CD4-positive, alpha-beta T cell treated with Interleukin-1 beta for 1 hour (primary cell): ENCODE results near the gene CAMK2B.
"Not testable (repeated sequence)": the region's sequence is repeated elsewhere in the genome, so short reads cannot be mapped to it uniquely, and the experiment has no call there.

Experiments
- DNase-seq, 2 donors: peaks; one replicate each; pipeline ENCODE4 v3.0.0-alpha.2; 2020 to 2022

Gene CAMK2B

DNA sequence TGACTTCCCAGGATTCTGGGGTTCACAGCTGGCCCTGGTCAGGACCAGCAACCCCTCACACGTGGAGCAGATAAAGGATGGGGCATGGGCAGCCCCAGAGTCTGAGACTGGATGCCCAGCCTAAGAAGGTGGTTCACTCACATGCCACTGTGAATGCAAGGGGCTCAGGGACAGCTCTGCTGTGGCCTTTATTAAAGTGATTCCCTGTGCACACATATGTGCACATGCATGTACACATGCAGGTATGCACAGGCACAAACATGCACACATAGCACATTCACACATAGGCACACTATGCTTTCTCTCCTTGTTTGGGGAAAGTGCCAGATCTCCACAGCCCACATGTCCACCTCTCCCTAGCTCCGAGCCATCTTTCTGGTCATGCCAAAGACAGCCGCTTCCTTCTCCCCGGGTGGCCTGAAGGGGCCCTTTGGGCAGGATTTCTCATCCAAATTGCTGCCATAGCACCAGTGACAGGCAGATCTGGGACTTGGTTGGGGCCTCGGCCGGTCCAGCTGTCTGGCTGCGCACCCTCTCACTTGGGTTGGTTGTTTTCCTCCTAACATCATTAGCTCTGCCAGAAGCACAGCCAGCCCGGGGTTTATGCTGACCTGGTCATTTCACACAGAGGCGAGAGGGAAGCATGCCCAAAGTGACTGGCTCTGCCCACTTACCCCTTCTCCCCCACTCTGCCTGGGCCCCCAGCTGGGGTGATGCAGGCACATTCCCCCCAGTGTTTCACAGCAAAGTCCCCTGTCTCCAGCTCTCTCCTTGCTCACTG, 137.6 kb downstream of the CAMK2B start:
- DNase-seq, result no peak

DNA sequence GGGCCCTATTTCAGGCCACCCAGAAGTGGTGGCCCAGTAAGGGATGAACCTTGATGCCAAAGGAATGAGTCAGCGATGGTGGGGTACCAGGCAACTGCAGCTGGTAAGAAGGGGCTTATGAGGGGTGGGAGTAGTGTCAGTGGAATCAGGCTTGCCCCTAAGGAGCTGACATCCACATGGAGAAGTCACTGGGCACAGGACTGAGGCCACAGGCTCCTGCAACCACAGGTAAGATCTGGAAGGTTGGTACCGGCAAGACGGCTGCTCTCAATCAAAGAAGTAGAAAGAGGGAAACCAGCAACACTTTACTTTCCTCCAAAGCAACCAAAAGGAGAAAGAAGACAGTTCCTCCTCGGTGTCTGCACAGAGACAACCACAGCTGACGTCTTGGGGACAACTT, 138.7 kb downstream of the CAMK2B start:
- no peak for DNase-seq

DNA sequence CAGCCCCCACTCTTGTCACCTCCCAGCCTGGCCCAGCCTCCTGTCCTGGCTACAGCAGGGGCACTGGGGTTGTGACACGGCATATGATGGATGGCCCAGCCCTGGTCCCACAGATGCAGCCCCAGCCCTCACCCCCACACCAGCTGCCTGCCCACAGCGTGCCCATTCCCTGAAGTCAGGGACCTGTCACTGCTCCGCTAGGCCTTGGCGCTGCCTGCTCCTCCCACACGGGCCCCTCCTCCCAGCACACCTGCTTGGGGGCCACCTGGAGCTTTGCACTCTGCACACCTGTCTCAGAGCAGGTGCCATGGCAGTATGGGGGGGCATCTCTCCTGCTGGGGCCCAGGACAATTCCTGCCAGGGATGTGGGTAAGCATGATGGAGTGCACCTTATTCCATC, 139.7 kb downstream of the CAMK2B start:
- DNase-seq, result no peak

DNA sequence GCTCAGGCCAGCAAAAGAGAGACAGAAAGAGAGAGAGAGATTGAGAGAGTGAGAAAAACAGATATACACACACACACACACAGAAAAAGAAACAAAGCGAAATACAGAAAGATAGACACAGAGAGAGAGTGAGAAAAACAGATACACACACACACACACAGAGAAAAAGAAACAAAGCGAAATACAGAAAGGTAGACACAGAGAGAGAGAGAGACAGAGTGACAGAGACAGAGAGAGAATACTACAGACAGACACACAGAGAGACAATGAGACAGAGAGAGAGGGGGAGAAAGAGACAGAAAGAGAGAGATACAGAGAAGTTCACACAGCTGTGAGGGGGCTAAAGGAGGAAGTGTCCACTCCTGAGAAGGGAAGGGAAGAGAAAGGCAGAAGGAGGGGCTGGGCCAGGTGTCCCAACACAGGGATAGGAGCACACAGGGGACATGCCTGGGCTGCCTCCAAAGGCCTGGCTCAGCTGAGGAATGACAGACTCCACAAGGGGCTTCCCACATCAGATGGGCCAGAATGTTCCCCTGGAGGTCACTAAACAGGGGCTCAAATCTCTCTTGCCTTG, 140.4 kb downstream of the CAMK2B start:
- no peak for DNase-seq

DNA sequence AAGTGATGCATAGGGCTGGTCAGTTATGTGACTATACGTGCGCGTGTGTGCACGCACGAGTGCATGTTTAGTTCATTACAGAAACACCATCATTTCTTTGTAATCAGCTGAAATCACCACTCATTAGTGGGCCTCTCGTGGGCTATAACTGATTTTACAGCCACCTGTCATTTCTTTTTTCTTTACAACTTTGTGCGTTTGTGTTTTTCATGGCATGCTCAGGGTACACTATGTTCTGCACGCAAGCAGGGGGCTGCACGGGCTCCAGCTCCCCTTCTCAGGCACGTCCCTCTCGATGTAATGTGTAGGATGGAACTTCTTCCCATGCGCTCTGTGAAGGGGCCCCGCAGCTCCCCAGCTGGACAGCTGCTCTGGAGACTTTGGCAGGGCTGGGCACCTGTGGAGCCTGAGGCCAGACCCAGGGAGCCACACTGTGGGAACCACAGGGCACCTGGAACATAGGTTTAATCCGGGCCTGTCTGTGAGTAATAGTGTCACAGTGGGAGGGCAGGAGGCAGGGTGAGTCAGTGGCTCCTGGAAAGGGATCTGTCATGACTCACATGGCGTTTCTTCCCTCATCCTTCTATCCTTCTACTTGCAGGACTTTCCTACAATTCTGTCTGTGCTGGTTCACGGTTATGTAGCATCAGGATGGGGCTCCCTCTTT, 141.1 kb downstream of the CAMK2B start:
- DNase-seq, result no peak

DNA sequence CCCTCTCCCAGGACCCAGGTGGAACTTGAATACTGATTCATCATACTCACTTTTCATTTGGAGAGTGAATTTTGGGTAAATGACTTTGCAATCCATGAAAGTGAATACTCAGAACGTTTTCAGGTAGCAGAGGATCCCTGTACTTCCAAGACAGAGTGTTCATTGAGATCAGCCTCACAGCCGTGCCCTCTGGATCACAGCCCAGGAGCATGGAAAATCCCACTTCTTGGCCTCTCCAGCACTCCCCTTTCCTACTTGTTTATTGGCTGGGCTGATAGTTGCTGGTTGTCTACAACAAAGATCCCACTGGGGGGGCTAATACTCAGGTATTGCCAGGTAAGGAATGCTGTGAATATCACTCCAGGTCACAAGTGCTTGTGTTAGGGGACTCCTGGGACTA, 142.0 kb downstream of the CAMK2B start:
- no peak for DNase-seq

DNA sequence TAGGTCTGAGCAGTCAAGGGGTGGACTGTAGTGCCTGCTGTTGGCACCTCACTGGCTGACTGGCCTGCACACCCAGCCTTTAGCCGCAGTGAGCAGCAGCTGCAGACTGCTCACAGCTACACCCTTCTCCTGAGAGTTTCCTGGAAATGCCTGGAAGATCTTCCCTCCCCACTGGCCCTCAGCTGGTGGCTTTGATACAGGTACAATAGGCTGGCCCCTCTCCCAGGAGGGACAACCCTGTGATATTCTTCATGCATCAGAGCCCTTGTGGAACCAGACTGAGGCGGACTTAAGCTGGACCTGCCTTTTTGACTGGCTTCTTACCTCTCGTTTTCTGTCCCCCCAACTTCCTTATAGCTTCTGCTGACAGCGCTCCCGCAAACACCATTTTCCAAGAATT, 142.6 kb downstream of the CAMK2B start:
- no peak for DNase-seq

DNA sequence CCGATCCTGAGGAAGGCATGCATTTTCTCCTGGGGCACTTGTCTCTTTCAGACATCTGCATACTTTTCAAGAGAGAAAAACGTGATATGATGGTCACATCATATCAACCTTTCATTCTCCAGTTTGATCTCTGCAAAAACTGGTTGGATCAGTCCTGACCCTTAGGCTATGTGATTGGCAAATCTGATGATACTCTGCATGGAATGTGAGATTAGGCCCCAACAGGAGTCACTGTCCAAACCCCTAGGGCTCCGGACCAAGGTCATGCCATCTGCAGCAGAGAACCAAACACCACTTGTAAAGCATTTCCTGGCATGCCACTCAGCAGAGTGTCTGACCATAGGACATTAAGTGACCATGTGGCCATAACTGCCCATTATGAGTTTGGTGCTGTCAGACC, 144.8 kb downstream of the CAMK2B start:
- DNase-seq, result no peak

DNA sequence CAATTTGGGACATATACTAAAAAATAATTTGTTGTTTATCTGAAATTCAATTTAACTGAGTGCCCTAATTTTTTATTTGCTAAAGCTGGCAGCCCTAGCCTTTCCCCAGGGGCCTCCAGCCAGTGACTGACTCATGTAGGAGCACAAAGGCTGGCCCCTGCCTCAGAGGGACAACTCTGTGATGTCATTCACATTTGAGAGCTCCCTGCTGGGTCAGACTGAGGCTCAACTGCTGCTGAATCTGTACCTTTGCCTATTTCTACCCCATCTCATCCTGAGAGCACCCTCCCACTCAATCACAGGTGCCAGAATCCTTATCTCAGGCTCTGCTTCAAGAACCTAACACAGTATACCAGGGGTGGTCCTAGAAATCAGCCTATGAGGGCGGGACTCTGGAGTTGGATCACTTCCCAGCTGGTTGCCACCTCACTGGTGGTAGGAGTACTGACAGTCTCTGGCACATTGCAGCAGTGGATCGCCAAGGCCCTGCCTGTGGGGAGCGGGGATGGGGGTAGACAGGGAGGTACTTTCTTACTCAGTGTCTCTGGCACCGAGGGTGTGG, 147.7 kb downstream of the CAMK2B start:
- DNase-seq, result no peak

DNA sequence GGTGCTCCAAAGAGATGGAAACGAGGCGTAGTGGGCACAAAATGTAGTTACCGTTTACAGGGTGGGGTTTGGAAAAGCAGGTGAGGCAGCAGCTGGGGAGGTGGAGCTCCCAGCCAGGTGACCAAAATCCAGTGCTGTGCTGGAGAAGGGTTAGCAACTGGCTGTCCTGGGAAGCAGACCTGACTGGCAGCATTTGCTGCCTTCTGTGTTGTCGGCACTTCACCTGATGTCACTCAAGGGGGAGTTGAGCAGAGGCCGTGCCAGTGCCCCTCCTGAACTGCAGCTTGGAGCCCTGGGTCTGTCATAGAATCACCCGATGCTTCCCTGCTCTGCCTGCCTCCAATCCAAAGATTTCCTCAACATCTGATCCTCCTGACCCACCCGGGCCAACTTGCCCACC, 148.9 kb downstream of the CAMK2B start:
- no peak for DNase-seq

DNA sequence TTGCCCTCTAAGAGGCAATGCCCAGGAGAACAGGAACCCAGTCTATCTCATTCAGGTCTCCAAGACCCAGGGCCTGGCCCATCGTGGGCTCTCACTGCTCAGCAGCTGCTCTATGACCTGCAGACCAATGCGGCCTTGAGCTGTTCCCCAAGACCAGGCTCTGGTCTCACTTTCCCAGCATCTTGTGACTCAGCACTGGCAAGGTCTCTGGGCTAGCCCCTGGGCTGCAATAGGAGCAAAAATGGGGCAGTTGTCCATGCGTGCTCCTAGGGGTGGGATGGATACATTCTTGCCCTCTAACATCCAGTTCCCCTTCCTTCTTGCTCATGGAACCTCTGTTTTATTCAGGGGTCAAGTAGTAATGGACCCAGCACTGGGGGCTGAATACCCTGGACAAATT, 149.7 kb downstream of the CAMK2B start:
- DNase-seq, result no peak

DNA sequence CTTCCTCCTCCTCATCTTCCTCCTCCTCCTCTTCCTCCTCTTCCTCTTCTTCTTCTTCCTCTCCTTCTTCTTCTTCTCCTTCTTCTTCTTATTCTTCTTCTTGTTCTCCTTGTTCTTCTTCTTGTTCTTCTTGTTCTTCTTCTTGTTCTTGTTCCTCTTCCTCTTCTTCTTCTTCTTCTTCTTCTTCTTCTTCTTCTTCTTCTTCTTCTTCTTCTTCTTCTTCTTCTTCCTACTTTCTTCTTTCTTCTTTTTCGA, 150.8 kb downstream of the CAMK2B start:
- DNase-seq, result not testable (repeated sequence)

DNA sequence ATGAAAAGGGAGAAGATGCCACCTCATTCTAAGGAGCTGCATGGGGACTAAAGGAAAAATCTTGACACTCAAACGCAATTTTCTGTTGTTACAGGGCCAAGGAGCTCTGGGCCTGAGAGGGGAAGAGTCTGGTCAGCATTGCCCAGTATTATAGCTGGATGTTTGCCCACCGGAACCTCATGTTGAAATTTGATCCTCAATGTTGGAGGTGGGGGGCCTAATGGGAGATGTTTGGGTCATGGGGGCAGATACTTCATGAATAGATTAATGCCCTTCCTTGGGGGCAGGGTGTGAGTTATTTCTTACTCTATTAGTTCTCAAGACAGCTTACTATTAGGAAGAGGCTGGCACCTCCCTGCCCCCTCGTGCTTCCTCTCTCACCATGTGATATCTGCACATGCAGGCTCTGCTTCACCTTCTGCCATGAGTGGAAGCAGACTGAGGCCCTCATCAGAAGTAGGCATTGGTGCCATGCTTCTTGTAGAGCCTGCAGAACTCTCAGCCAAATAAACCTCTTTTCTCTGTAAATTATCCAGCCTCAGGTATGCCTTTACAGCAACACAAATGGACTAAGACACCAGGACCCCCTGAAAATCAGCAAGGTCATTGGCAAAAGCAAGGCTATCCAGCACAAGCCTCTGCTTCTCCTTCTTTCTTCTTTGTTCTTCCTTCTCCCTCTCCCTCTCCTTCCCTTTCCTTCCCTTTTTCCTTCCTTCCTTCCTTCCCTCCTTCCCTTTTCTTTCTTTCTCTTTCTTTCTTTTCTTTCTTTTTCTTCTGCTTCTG, 151.3 kb downstream of the CAMK2B start:
- no peak for DNase-seq

DNA sequence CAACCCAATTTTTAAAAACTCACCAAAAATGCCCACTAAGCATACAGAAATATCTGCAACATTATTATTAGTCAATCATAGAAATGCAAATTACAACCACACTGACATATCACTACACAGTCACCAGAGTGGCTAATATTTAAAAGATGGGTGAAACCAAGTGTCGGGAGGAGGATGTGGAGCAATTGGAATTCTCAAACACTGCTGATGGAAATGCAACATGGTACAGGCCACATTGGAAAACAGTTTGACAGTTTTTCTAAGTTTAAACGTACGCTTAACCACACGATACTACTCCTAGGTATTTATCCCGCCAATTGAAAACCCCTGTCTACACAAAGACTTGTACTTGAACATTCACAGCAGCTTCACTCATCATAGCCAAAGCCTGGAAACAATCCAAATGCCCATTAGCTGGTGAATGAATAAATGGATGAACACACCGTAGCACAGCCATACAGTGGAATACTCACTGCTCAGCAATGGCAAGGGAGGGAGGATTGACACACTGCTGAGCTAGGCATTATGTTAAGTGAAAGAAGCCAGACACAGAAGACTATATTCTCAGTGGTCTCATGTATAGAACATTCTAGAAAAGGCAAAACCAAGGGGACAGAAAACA, 152.5 kb downstream of the CAMK2B start:
- DNase-seq, result no peak

DNA sequence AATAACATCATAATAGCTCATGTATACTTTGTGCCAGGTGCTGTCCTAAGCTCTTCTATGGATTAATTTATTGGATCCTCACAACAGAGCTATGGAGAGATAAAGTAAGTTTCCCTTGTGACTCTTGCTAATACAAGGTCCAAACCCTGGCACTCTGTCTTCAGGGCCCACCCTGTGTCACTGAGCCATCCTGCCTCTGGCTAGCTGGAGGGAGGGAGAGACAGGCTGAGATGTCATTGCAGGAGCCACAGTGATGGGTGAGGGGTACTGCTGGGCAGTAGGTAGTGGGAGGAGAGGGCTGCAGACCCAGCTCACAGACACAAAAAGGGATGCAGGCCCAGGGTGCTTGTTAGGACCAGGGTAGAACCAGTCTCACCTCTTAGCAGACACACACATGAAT, 153.0 kb downstream of the CAMK2B start:
- DNase-seq, result no peak

DNA sequence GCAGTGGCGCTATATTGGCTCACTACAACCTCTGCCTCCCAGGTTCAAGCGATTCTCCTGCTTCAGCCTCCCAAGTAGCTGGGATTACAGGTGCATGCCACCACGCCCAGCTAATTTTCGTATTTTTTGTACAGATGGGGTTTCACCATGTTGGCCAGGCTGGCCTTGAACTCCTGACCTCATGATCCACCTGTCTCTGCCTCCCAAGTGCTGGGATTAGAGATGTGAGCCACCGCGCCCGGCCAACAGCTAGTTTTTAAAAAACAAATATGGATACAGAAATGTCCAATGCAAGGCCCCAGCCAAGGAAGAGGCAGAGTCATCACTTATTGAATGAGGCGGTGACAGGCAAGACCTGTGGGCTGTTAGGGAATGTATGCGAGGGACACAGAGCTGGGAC, 153.5 kb downstream of the CAMK2B start:
- not testable (repeated sequence) for DNase-seq

DNA sequence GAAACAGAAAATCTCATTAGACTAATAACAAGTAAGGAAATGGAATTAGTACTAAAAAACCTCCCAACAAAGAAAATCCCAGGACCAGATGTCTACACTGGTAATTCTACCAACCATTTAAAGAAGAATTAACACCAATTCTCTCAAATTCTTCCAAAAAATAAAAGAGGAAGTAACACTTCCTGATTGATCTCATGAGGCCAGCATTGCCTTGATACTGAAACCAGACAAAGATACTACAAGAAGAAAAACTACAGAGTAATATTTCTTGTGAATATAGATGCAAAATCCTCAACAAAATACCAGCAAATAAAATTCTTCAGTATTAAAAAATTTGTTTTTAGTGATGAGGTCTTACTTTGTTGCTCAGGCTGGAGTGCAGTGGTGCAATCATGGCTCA, 157.5 kb downstream of the CAMK2B start:
- no peak for DNase-seq
